IgD-negative memory B cell (primary cell): ENCODE results near the gene PELO. TPM values are rescaled to one million over a fixed set of nuclear protein-coding genes. Genes with fewer than 3 reads are reported as not detected.
"Not testable (repeated sequence)": the region's sequence is repeated elsewhere in the genome, so short reads cannot be mapped to it uniquely, and the experiment has no call there.

Experiments
- H3K27ac Mint-ChIP-seq, 3 donors: one replicate each; pipeline ENCODE4 v1.8.0; 2020 to 2022; ENCODE audit warnings: mild to moderate bottlenecking in 3 of 3, mixed read lengths in 3 of 3, moderate library complexity in 1 of 3
- H3K27me3 Mint-ChIP-seq: one replicate; pipeline ENCODE4 v1.8.0; 2021; ENCODE audit warnings: mixed read lengths
- H3K36me3 Mint-ChIP-seq: one replicate; pipeline ENCODE4 v1.8.0; 2020; ENCODE audit warnings: mild to moderate bottlenecking, mixed read lengths
- H3K4me1 Mint-ChIP-seq, 3 donors: one replicate each; pipeline ENCODE4 v1.8.0; 2020 to 2022; ENCODE audit warnings: mixed read lengths in 3 of 3, mild to moderate bottlenecking in 1 of 3
- H3K4me3 Mint-ChIP-seq, 4 donors: one replicate each; pipeline ENCODE4 v1.8.0; 2020 to 2022; ENCODE audit warnings: mild to moderate bottlenecking in 4 of 4, mixed read lengths in 4 of 4, moderate library complexity in 3 of 4
- H3K9me3 Mint-ChIP-seq, 3 donors: one replicate each; pipeline ENCODE4 v1.8.0; 2020 to 2021; ENCODE audit warnings: mixed read lengths in 3 of 3, mild to moderate bottlenecking in 1 of 3
- polyA plus RNA-seq: library from polyadenylated mRNA; unstranded; fragments of 300-500 nt; fragmentation: Illumina TruSeq; gene quantifications from one replicate; pipeline ENCODE4 v1.2.3, GENCODE V29; 2021

The PELO gene, protein sequence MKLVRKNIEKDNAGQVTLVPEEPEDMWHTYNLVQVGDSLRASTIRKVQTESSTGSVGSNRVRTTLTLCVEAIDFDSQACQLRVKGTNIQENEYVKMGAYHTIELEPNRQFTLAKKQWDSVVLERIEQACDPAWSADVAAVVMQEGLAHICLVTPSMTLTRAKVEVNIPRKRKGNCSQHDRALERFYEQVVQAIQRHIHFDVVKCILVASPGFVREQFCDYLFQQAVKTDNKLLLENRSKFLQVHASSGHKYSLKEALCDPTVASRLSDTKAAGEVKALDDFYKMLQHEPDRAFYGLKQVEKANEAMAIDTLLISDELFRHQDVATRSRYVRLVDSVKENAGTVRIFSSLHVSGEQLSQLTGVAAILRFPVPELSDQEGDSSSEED
- 3.2 TPM for polyA plus RNA-seq

DNA sequence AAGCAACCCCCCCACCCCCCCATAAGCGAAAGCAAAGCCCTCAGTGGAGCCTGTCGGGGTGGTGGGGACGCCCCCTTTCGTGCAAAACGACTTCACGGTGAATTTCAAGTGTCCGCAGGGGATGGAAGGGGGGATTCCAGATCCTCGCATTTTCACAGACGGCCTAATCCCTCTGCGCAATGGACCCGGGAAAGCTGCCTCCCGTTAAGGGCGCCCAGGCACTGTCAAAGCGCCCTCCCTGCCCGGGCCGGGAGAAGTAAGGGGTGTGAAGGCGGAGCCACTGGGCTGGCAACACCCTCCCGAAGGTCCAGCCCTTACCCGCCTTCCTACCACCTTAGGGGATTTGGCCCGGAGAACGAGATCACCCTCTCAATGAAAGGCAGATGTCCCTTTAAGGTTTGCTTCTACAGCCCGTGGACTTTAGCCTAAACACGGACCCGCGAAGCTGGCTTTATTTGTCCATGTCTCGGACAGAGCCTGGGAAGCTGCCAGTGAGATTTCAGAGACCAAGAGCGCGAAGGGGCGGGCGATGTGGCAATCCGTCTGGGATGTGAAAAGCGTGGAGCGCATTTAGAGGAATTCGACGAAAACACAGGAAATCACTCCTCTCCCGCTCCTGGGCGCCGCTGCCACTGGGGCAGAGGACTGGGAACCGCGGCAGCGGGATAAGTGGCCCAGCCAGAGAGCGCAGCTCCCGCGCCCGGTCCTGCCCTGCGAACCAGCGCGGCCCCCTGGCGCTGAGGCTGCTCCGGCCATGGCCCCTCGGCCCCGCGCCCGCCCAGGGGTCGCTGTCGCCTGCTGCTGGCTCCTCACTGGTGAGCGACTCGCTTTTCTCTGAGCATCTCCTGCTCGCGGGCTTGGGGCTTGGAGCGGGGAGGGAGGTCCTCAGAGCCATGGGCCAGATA lies at the start of gene PELO, which contains the start of gene ITGA1:
PELO (plus strand) TSS at position 317 of the 905 bp plus-strand sequence. CDS start 12,479 bp downstream, outside the sequence.
ITGA1 (plus strand) TSS at position 317 of the 905 bp plus-strand sequence; CDS start at position 755, 438 bp downstream.
- Mint-ChIP-seq H3K4me1 (peaks cover 0 to 9% (median 4%) of the 10 kb centered on the region in 3 donors), H3K27ac (peak within 1 kb of the TSS in 1 of 3 donors; percentile 71), H3K9me3 (peaks cover 0 to 3% (median 0%) of the 10 kb centered on the region in 3 donors), H3K4me3 (peak within 1 kb of the TSS; percentile 80 to 90 (median 84)), H3K36me3 (no peaks in the 10 kb centered on the region), H3K27me3 (peaks cover 31% of the 10 kb centered on the region)

DNA sequence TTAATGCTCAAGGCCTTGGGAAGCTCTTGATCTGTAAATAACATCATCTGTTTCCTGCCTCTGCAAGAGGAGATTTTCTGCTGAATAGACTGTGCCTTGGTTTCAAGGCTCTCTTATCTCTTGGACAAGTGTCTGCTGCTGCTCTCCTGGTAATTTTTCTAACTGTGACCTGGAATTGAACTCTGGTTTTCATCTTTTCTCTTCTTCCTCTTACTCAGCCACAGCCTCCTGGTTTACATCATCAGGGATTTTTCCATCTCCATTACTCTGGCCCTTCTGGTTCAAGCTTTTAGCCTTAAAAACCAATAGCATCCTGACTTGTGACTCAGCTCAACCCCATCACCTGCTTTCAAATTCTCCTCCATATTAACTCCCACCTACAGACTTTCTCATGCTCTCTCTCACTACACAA lies 49.6 kb upstream of the PELO start:
- Mint-ChIP-seq H3K4me3 (no peak overlapping the region), H3K4me1 (no peaks in the 10 kb centered on the region), H3K27ac (no peak overlapping the region)

DNA sequence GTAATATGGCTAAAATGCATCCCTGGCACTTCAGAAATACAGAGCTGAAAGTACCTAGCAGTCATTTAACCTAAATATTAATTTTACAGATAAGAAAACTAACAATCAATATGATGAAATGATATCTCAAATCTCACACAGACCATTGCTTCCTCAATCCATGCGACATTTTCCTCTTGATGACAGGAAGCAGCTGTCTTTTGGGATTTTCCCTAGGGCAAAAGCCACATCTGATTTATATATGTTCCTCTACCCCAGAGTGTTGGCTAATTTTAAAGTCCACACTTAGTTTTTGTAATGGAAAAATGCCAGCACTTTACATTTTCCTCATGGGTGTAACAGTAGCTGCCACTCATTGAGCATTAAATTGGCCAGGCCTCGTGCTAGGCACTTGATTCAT lies 47.7 kb upstream of the PELO start:
- Mint-ChIP-seq H3K4me3 (no peak overlapping the region), H3K27me3 (peaks cover 2% of the 10 kb centered on the region), H3K36me3 (no peaks in the 10 kb centered on the region), H3K4me1 (no peaks in the 10 kb centered on the region), H3K27ac (no peak overlapping the region), H3K9me3 (no peaks in the 10 kb centered on the region)

More for the DNA sequence above, 49.6 kb upstream of the PELO start:
- no peaks in the 10 kb centered on the region for H3K36me3 Mint-ChIP-seq
- peaks cover 3% of the 10 kb centered on the region for H3K27me3 Mint-ChIP-seq
- no peaks in the 10 kb centered on the region for H3K9me3 Mint-ChIP-seq

DNA sequence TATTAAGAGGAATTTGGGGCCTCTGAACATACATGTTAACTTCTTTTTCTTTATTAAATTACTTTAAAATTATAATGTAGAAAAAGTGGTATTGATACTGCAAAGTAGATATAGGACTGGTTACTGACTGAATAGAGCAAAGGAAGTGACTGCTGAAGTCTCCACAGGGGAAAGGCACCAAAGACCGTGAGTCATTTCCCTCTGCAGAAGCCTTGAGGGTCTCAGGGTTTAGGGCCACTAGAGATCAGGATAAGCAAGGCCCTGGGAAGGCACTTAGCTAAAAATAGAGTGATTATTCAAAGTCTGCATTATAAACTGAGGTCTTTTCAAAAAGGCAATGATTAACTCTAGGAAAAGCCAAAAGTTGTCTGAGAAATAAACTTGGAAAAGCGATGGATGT lies 44.7 kb upstream of the PELO start:
- Mint-ChIP-seq H3K4me1 (no peaks in the 10 kb centered on the region), H3K4me3 (no peak overlapping the region), H3K27me3 (peaks cover 3% of the 10 kb centered on the region), H3K36me3 (no peaks in the 10 kb centered on the region), H3K27ac (no peak overlapping the region), H3K9me3 (no peaks in the 10 kb centered on the region)

DNA sequence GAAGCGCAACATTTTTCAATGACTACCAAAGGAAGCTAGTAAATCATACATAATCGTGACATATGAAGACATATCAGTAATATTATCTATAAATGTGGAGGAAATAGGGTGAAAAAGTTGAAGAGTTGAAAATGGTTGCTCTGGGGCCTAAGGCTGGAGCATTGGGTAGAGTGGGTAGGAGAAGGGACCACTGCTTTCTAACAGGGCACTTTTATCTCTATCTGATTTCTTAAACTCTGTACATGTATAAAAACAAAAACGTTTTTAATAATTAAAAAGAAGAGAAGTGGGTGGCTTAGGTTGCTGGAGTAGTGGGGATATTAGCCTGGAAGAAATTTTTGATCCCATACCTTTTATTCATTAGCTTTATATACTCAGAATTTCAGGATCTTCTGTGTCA lies 44.2 kb upstream of the PELO start:
- Mint-ChIP-seq H3K36me3 (no peaks in the 10 kb centered on the region), H3K4me1 (no peaks in the 10 kb centered on the region), H3K9me3 (no peaks in the 10 kb centered on the region), H3K27me3 (peaks cover 3% of the 10 kb centered on the region), H3K27ac (peak overlapping the region in 1 of 3 donors; percentile 21), H3K4me3 (no peak overlapping the region)

DNA sequence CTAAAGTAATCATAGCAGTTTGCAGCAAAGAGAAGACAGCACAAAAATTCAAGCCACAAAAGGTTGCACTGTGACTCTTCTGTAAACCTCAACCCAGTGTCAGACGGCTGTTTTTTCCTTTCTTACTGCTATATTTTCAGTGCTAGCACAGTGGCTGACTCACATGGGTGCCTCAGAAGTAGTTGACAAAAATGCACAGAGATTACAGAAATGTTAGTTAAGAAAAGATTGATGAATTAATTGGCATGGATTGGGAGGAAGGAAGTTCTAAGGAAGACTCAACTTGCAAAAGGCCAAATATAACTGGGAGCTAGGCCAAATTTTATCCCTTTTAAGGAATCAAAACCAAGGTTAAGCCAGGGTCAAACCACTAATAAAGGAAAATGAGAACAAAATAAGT lies 43.7 kb upstream of the PELO start:
- H3K9me3 Mint-ChIP-seq = no peaks in the 10 kb centered on the region
- H3K4me1 Mint-ChIP-seq = no peaks in the 10 kb centered on the region
- H3K36me3 Mint-ChIP-seq = no peaks in the 10 kb centered on the region
- peaks cover 3% of the 10 kb centered on the region for H3K27me3 Mint-ChIP-seq
- H3K27ac Mint-ChIP-seq = no peak overlapping the region
- no peak overlapping the region for H3K4me3 Mint-ChIP-seq

DNA sequence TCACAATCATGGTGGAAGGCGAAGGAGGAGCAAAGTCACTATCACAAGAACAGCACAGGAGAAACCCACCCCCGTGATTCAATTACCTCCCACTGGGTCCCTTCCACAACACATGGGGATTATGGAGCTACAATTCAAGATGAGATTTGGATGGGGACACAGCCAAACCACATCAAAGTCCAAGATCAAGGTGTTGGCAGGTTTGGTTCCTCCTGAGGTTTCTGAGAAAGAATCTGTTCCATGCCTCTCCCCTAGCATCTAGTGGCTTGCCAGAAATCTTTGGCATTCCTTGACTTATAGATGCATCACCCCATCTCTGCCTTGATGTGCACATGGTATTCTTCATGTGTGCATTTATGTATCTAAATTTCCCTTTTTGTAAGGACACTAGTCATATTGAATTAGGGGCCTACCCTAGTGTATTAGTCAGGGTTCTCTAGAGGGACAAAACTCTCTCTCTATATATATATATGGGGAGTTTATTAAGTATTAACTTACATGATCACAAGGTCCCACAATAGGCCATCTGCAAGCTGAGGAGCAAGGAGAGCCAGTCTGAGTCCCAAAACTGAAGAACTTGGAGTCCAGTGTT lies 42.8 kb upstream of the PELO start:
- not testable (repeated sequence) for H3K4me1 Mint-ChIP-seq, H3K4me3 Mint-ChIP-seq, H3K9me3 Mint-ChIP-seq, H3K36me3 Mint-ChIP-seq, H3K27me3 Mint-ChIP-seq, H3K27ac Mint-ChIP-seq

DNA sequence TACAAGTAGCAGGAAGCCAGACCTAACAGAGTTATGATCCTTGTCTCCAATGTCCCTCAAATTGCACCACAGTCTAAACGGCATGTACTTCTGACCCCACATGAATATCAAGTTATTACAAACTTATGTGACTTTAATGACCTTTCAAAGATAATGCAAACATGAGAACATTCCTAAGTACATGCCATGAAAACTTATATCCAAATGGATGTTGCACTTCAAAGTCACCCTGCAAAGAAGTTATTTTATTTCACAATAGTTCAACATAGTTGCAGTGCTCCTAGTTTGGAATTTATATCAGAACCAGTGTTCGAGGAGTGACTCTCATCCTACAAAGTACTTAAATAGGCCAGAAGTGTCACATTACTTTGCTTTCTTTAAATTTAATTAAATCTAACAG lies 41.2 kb upstream of the PELO start:
- Mint-ChIP-seq H3K27ac (no peak overlapping the region), H3K4me3 (no peak overlapping the region), H3K36me3 (no peaks in the 10 kb centered on the region), H3K9me3 (no peaks in the 10 kb centered on the region), H3K4me1 (peaks cover 0 to 1% (median 0%) of the 10 kb centered on the region in 3 donors), H3K27me3 (peaks cover 3% of the 10 kb centered on the region)

DNA sequence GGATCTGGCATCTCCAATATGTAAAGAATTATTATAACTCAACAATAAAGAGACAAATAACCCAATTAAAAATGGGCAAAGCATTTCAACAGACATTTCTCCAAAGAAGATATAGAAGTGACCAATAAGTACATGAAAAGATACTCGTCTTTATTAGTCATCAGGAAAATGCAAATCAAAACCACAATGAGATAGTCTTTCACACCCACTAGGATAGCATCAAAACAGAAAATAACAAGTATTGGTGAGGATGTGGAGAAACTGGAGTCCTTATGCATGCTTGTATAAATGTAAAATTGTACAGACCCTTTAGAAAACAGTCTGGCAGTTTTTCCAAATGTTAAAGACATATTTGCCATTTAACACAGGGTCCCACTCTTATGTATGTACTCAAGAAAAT lies 39.1 kb upstream of the PELO start:
- Mint-ChIP-seq H3K4me1 (peaks cover 0 to 1% (median 0%) of the 10 kb centered on the region in 3 donors), H3K27ac (no peak overlapping the region), H3K9me3 (peaks cover 0 to 3% (median 0%) of the 10 kb centered on the region in 3 donors), H3K4me3 (no peak overlapping the region), H3K27me3 (peaks cover 3% of the 10 kb centered on the region), H3K36me3 (peaks cover under 1% of the 10 kb centered on the region)

DNA sequence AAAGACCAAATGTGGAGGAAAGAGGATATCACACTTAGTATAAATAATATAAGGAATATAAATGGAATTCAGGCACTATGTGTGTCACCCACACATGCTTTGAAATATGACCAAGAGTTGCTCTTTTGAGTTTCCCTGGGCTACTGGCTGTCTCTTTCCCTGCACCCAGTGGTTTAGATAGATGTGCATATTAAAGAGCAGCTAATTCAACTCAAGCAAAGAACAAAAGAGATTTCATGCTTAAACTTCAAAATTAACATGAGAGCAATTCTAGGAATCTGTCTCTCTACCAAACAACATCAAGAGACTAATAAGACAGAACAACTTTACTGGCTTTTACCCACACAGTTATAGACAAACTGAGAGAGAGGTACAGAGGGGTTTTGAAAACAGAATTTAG lies 38.0 kb upstream of the PELO start:
- Mint-ChIP-seq H3K4me3 (no peak overlapping the region), H3K27me3 (peaks cover 3% of the 10 kb centered on the region), H3K27ac (no peak overlapping the region), H3K36me3 (peaks cover 1% of the 10 kb centered on the region), H3K9me3 (peaks cover 0 to 3% (median 0%) of the 10 kb centered on the region in 3 donors), H3K4me1 (peaks cover 0 to 1% (median 0%) of the 10 kb centered on the region in 3 donors)

DNA sequence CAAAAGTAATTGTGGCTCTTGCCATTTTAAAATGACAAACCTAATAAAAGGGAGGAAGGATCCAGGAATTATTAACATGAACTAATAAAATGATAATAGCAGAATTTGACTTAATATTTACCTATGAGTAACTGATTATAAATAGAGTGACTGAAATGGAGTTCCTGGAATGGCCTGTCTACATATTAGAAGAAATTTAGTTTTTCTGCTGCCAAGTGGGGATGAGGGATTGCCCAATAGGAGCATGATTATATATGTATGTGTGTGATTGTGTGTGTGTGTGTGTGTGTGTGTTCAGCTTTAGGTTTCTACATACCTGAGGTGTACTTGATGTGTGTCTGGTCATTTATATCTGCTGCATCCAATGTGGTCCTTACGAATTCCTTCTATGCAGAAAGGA lies 36.6 kb upstream of the PELO start:
- peaks cover 1% of the 10 kb centered on the region for H3K36me3 Mint-ChIP-seq
- peaks cover 0 to 1% (median 0%) of the 10 kb centered on the region in 3 donors for H3K4me1 Mint-ChIP-seq
- no peak overlapping the region for H3K4me3 Mint-ChIP-seq

DNA sequence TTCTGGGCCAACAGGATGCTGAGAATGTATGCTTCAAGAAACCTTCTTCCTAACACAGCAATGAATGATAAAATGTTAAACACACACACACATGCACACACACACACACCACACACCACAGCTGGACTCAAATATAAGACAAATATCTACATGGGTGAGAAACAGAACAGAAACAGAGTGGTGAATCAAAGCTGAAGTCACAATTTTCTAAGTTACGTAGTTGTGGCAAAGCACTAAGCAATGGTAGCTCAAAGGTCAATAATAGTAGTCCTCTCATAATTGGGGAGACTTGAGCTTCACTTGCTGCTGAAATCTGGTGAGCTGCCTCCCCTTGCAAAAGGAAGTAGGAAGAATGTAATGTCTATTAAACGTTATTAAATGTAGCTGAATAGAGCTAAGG lies 33.7 kb upstream of the PELO start:
- Mint-ChIP-seq H3K27me3 (peaks cover 1% of the 10 kb centered on the region), H3K9me3 (peaks cover 0 to 3% (median 1%) of the 10 kb centered on the region in 3 donors), H3K36me3 (peaks cover 1% of the 10 kb centered on the region), H3K4me1 (peaks cover 0 to under 1% (median 0%) of the 10 kb centered on the region in 3 donors), H3K4me3 (no peak overlapping the region), H3K27ac (no peak overlapping the region)

More for the DNA sequence above, 36.6 kb upstream of the PELO start:
- H3K27me3 Mint-ChIP-seq = peaks cover 3% of the 10 kb centered on the region
- H3K9me3 Mint-ChIP-seq = peaks cover 0 to 3% (median 1%) of the 10 kb centered on the region in 3 donors
- no peak overlapping the region for H3K27ac Mint-ChIP-seq

DNA sequence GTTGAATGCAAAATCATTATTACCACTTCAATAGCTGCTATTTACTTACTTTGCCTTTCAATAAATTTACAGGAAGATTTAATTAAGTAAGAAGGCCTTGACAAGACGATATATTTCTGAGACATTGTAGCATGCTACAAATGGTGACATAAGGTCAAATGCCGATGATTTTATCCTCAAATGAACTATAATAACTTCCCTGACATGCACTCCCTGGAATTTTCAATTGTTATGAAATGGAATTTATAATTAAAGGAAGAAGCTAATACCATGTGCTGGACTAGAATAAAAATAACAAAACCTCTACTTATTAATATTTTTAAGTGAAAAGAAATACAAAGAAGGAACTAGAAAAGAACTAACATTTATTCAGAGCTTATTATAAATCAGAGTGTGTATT lies 30.2 kb upstream of the PELO start:
- Mint-ChIP-seq H3K27me3 (no peaks in the 10 kb centered on the region), H3K27ac (no peak overlapping the region), H3K4me3 (no peak overlapping the region), H3K4me1 (no peaks in the 10 kb centered on the region), H3K36me3 (peaks cover 1% of the 10 kb centered on the region), H3K9me3 (peaks cover 0 to 1% (median 0%) of the 10 kb centered on the region in 3 donors)

DNA sequence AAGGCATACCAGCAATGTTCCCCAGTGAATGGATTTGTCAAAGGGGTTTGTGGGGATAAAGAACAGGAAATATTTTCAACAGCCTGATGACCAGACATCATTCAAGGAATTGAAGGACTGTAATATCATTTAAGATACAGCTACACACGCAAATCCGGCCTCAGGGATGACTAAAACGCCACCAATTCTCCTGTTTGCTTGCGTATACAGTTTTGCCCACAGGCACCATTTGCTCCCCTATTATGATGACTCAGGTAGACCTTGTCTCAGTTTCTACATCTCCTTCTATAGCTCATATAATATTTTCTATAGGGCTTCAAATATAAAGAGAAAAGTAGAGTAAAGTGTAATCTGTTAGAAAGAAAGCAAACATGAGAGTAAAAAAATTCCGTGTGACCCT lies 29.7 kb upstream of the PELO start:
- H3K27ac Mint-ChIP-seq = no peak overlapping the region
- H3K9me3 Mint-ChIP-seq = peaks cover 0 to 1% (median 0%) of the 10 kb centered on the region in 3 donors
- H3K36me3 Mint-ChIP-seq = peaks cover 1% of the 10 kb centered on the region
- H3K4me3 Mint-ChIP-seq = no peak overlapping the region
- no peaks in the 10 kb centered on the region for H3K4me1 Mint-ChIP-seq
- H3K27me3 Mint-ChIP-seq = no peaks in the 10 kb centered on the region

DNA sequence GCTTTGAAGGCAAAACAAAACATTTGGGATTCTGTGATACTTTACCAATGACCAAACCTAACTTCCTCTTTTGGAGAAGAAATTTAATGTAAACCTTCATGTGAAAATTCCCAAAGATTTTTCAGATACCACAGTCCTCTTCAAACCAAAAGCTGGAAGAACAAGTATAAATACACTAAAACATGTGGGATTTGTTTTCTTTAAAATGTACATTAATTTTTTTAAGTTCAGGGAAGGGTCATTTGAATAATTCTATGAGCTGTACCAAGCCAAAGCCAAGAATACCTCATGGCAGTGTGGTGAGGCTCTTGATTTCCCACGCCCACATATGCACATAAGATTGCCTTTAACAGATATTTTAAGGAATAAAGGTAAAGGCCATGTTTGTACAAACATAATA lies 28.4 kb upstream of the PELO start:
- no peaks in the 10 kb centered on the region for H3K27me3 Mint-ChIP-seq
- no peaks in the 10 kb centered on the region for H3K4me1 Mint-ChIP-seq
- no peak overlapping the region for H3K4me3 Mint-ChIP-seq
- no peak overlapping the region for H3K27ac Mint-ChIP-seq
- H3K9me3 Mint-ChIP-seq = peaks cover 0 to 1% (median 0%) of the 10 kb centered on the region in 3 donors
- no peaks in the 10 kb centered on the region for H3K36me3 Mint-ChIP-seq
